Hepatocyte (in vitro differentiated cells): Measurements from ENCODE around the gene PDE1C.

ENCODE experiments used
- CTCF ChIP-seq: fragments of 200-600 bp; sonication (generic); IDR thresholded peaks from 2 replicates; pipeline ENCODE4 v1.5.1; 2016; ENCODE audit warnings: antibody characterized with exemption, mild to moderate bottlenecking; ENCODE audit not compliant: poor library complexity
- EZH2 ChIP-seq: fragments of 200-600 bp; sonication (generic); IDR thresholded peaks from 2 replicates; pipeline ENCODE4 v1.6.1; 2016; ENCODE audit warnings: antibody characterized with exemption, mild to moderate bottlenecking, borderline replicate concordance

GRCh38 chr7:32104766-32105165, 34.6 kb upstream of the PDE1C start:
- TF ChIP-seq CTCF (no peak), EZH2 (no peak)
